Endothelial cell of umbilical vein (primary cell): ENCODE results near the gene CHD9. TPM values are rescaled to one million over a fixed set of nuclear protein-coding genes. Genes with fewer than 3 reads are reported as not detected.
A peak's percentile ranks its signal among the peaks of the same experiment; 100 is the strongest.

Experiments used
- BruUV-seq: library from RNA; stranded (reverse); fragments of 400-500 nt; replicated peaks from 2 replicates; lab custom pipeline; 2021; lab: Mats Ljungman, UMichigan
- CTCF ChIA-PET: fragments of 300-600, 350-600 bp; sonication (Branson Sonifier 250); formaldehyde crosslinking; loops from one replicate; lab custom pipeline; 2021; ENCODE audit warnings: antibody characterized with exemption, inconsistent platforms; lab: Charles Lee
- POLR2A ChIA-PET: fragments of 300-600, 350-600 bp; sonication (Branson Sonifier 250); formaldehyde crosslinking; loops from one replicate; lab custom pipeline; 2021; ENCODE audit warnings: antibody characterized with exemption, inconsistent platforms; lab: Charles Lee
- DNase-seq: peaks from one replicate; pipeline ENCODE4 v3.0.0-alpha.2; 2011; ENCODE audit warnings: low read depth, low spot score
- FAIRE-seq: peaks from 2 replicates; lab custom pipeline; 2011; peaks lifted over from hg19 to GRCh38; lab: Jason Lieb, UNC
- H2AFZ ChIP-seq: 2 replicates; pipeline ENCODE4 v1.6.0; 2012; ENCODE audit warnings: low read depth, low read length, control low read depth, inconsistent platforms
- H3K27ac ChIP-seq: 2 replicates; pipeline ENCODE4 v1.5.1; 2011; ENCODE audit warnings: low read depth, mild to moderate bottlenecking, control low read depth, low read length, moderate library complexity; ENCODE audit not compliant: insufficient read depth
- H3K27me3 ChIP-seq, 2 experiments: 2 replicates each; pipeline versions ENCODE4 v1.6.0 to v1.6.1; 2011; ENCODE audit warnings: low read length in 2 of 2, mixed read lengths in 1 of 2; ENCODE audit not compliant: control insufficient read depth in 2 of 2, insufficient read depth in 2 of 2
- H3K36me3 ChIP-seq, 2 experiments: 2 replicates in 1 of 2; 3 replicates in 1 of 2; pipeline ENCODE4 v1.5.1; 2011; ENCODE audit warnings: low read length in 2 of 2, mild to moderate bottlenecking in 1 of 2, moderate library complexity in 1 of 2; ENCODE audit not compliant: control insufficient read depth in 2 of 2, insufficient read depth in 2 of 2; ENCODE audit errors: extremely low read depth in 1 of 2
- H3K4me1 ChIP-seq: 3 replicates; pipeline ENCODE4 v1.5.1; 2011; ENCODE audit warnings: mild to moderate bottlenecking, low read length; ENCODE audit not compliant: control insufficient read depth, insufficient read depth; ENCODE audit errors: extremely low read depth
- H3K4me2 ChIP-seq: 2 replicates; pipeline ENCODE4 v1.6.1; 2011; ENCODE audit warnings: low read length, control low read depth, mixed read lengths; ENCODE audit not compliant: insufficient read depth
- H3K4me3 ChIP-seq, 3 experiments: fragments of 200-600 bp in 1 of 3; sonication (generic), shearing (Covaris generic) in 1 of 3; replicated peaks in 1 of 3; 2 replicates each; pipeline ENCODE4 v1.5.1; 2011 to 2016; ENCODE audit warnings: control low read depth in 3 of 3, low read length in 3 of 3, mild to moderate bottlenecking in 2 of 3, inconsistent platforms in 1 of 3, low read depth in 1 of 3, moderate library complexity in 1 of 3; ENCODE audit not compliant: insufficient read depth in 1 of 3
- H3K79me2 ChIP-seq: 2 replicates; pipeline ENCODE4 v1.6.0; 2012; ENCODE audit warnings: low read length, inconsistent platforms; ENCODE audit not compliant: control insufficient read depth, insufficient read depth
- H3K9ac ChIP-seq: replicated peaks from 2 replicates; pipeline ENCODE3; 2011; ENCODE audit warnings: low read length, control low read depth; ENCODE audit not compliant: insufficient read depth; ENCODE audit errors: extremely low read depth
- H3K9me1 ChIP-seq: replicated peaks from 3 replicates; pipeline ENCODE4 v1.6.0; 2011; ENCODE audit warnings: mild to moderate bottlenecking, low read length; ENCODE audit not compliant: control insufficient read depth, insufficient read depth; ENCODE audit errors: extremely low read depth
- H3K9me3 ChIP-seq: replicated peaks from 2 replicates; pipeline ENCODE4 v1.5.1; 2012; ENCODE audit warnings: low read length, inconsistent platforms; ENCODE audit not compliant: control insufficient read depth, insufficient read depth
- H4K20me1 ChIP-seq: replicated peaks from 2 replicates; pipeline ENCODE3; 2011; ENCODE audit warnings: mild to moderate bottlenecking, low read length; ENCODE audit not compliant: control insufficient read depth, insufficient read depth; ENCODE audit errors: extremely low read depth
- CTCF ChIP-seq, 2 donors: IDR thresholded peaks; 1 replicate in 1 of 2; 2 replicates in 1 of 2; pipeline ENCODE4 v1.5.1; 2011; ENCODE audit warnings: low read length in 2 of 2, mild to moderate bottlenecking in 2 of 2, moderate library complexity in 2 of 2, control low read depth in 1 of 2, inconsistent platforms in 1 of 2, low read depth in 1 of 2; ENCODE audit not compliant: insufficient read depth in 1 of 2; ENCODE audit errors: extremely low read depth in 1 of 2
- EZH2 ChIP-seq: IDR thresholded peaks from 2 replicates; pipeline ENCODE4 v1.6.1; 2012; ENCODE audit warnings: borderline replicate concordance, low read depth, mild to moderate bottlenecking, moderate library complexity, low read length, inconsistent platforms; ENCODE audit not compliant: severe bottlenecking
- FOS ChIP-seq: IDR thresholded peaks from 2 replicates; pipeline ENCODE4 v1.6.1; 2011; ENCODE audit warnings: mild to moderate bottlenecking, low read length, moderate library complexity, borderline replicate concordance; ENCODE audit not compliant: insufficient read depth
- GATA2 ChIP-seq: IDR thresholded peaks from 2 replicates; pipeline ENCODE4 v1.7.0; 2011; ENCODE audit warnings: low read depth, mild to moderate bottlenecking, moderate library complexity, mixed read lengths, low read length; ENCODE audit not compliant: insufficient read length, insufficient read depth
- JUN ChIP-seq: IDR thresholded peaks from 2 replicates; pipeline ENCODE4 v1.6.1; 2011; ENCODE audit warnings: borderline replicate concordance, low read depth; ENCODE audit not compliant: insufficient read length, insufficient read depth
- MYC ChIP-seq: IDR thresholded peaks from one replicate; pipeline ENCODE4 v1.6.1; 2011; ENCODE audit warnings: mild to moderate bottlenecking, low read depth, low read length
- POLR2A ChIP-seq: IDR thresholded peaks from 2 replicates; pipeline ENCODE4 v1.6.1; 2012; ENCODE audit warnings: low read depth, mild to moderate bottlenecking, control low read depth, low read length
- POLR2AphosphoS5 ChIP-seq: IDR thresholded peaks from 2 replicates; pipeline ENCODE4 v1.6.1; 2012; ENCODE audit warnings: low read depth, mild to moderate bottlenecking, control low read depth, low read length, moderate library complexity; ENCODE audit not compliant: insufficient read depth
- dilution Hi-C: fragments of 300-500 bp; cut with MboI; formaldehyde crosslinking; loops from one replicate; pipeline ENCODE4 v1.15.0; 2019; ENCODE audit warnings: low sequenced_read_pairs; ENCODE audit not compliant: extremely low pct_ligation_motif_present
- intact Hi-C: fragments of 100-400 bp; cut with micrococcal nuclease; formaldehyde crosslinking; loops from one replicate; pipeline ENCODE4 v1.10.0; 2022
- polyA plus RNA-seq, 4 experiments: library from polyadenylated mRNA; depleted of rRNA in 3 of 4; stranded (reverse) in 3 of 4; unstranded in 1 of 4; fragments of >200 nt; gene quantifications; 2 replicates each; pipeline versions ENCODE4 v1.2.1 to v1.2.3, GENCODE V29; 2011 to 2012; ENCODE audit warnings: missing spikeins in 1 of 4
- total RNA-seq: library from RNA; stranded (reverse); gene quantifications from 2 replicates; pipeline ENCODE4 v1.2.3, GENCODE V29; 2021
- TF ChIP-seq, protein P1 (sequence below): IDR thresholded peaks from 2 replicates; pipeline ENCODE4 v1.6.1; 2011; ENCODE audit not compliant: insufficient read depth, insufficient read length

Gene CHD9
- total and polyA plus RNA-seq, 2 donors (not counting 3 experiments of a cell fraction or from before 2014, with no cell fraction given): 9.9 to 59.2 TPM

GRCh38 chr16:53212893-53213223 is 158.1 kb downstream of the CHD9 start:
- intact Hi-C loops: no loop called here
- Histone ChIP-seq H3K36me3 (peaks cover 0 to 4% of the 10 kb centered on the region in 2 experiments), H3K9me3 (no peaks in the 10 kb centered on the region), H3K4me2 (peak overlapping the region; percentile 31), H3K9me1 (no peaks in the 10 kb centered on the region), H3K4me1 (peaks cover 35% of the 10 kb centered on the region), H2AFZ (no peak overlapping the region), H3K27me3 (no peaks in the 10 kb centered on the region), H3K27ac (no peak overlapping the region), H4K20me1 (peaks cover 4% of the 10 kb centered on the region), H3K9ac (no peak overlapping the region), H3K4me3 (no peak overlapping the region), H3K79me2 (peaks cover 90% of the 10 kb centered on the region)
- ChIA-PET CTCF (interaction anchor here (1.1 to 1.2 kb wide), 2 partner anchors 55 to 158 kb away, joined by 4 to 5 read pairs; partner anchors contain the start of gene CHD9), POLR2A (no interaction called here)
- dilution Hi-C loops: no loop called here
- BruUV-seq: no TSS peak
- FAIRE-seq (no peak), DNase-seq (peak; percentile 17)
- TF ChIP-seq, protein P1, sequence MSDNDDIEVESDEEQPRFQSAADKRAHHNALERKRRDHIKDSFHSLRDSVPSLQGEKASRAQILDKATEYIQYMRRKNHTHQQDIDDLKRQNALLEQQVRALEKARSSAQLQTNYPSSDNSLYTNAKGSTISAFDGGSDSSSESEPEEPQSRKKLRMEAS: no peak
- TF ChIP-seq FOS (no peak), CTCF (IDR thresholded peaks at IDR 0.05; ENCODE audit: extremely low read depth in 1 of 2, insufficient read depth in 1 of 2, low read depth in 1 of 2, low read length in 2 of 2) (no peak), POLR2A (no peak), JUN (no peak), MYC (no peak)

DNA sequence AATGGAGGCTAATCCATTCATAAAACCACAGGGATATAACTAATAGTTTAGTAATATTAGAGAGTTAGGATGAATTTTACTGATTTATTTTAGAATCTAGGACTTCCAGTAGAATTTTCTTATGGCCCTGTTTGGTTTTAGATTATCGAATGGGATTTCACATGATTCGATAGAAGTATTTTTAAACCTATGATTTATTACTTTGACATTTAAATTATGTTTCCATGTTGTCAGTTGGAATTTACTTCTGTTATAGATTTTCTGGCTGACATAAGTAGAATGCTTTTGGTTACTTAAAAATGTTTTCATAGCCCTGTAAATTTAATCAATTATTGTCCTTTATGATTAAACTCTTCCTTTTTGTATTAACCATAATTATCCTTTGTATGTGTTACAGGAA is 158.8 kb downstream of the CHD9 start:
- no TSS peak for BruUV-seq
- CTCF ChIA-PET: interaction anchor here (1.1 kb wide), 1 partner anchor 158 kb away, joined by 5 read pairs; the partner anchor contains the start of gene CHD9
- FAIRE-seq (no peak), DNase-seq (no peak)
- TF ChIP-seq GATA2 (no peak), MYC (no peak), EZH2 (no peak), POLR2A (no peak), CTCF (IDR thresholded peaks at IDR 0.05; ENCODE audit: extremely low read depth in 1 of 2, insufficient read depth in 1 of 2, low read depth in 1 of 2, low read length in 2 of 2) (no peak), POLR2AphosphoS5 (no peak), JUN (no peak), FOS (no peak)
- TF ChIP-seq, protein P1: no peak
- no peaks in the 10 kb centered on the region for H3K9me3 ChIP-seq
- H3K9ac ChIP-seq: no peak overlapping the region
- H3K27ac ChIP-seq: no peak overlapping the region
- H3K9me1 ChIP-seq: no peaks in the 10 kb centered on the region
- H3K36me3 ChIP-seq: peaks cover 0 to 4% of the 10 kb centered on the region in 2 experiments
- H3K79me2 ChIP-seq: peaks cover 92% of the 10 kb centered on the region
- peaks cover 4% of the 10 kb centered on the region for H4K20me1 ChIP-seq
- no peak overlapping the region for H3K4me2 ChIP-seq
- peaks cover 38% of the 10 kb centered on the region for H3K4me1 ChIP-seq
- H3K27me3 ChIP-seq: no peaks in the 10 kb centered on the region
- no peak overlapping the region for H2AFZ ChIP-seq
- intact Hi-C loops: no loop called here
- POLR2A ChIA-PET: no interaction called here
- dilution Hi-C loops: no loop called here
- H3K4me3 ChIP-seq: no peak overlapping the region
